Measurements from ENCODE around the gene IL1RAP. TPM values are rescaled to one million over a fixed set of nuclear protein-coding genes. Genes with fewer than 3 reads are reported as not detected.

The IL1RAP gene
- total RNA-seq, 4 donors from 2014 or later = 3.4 to 6.9 (median 4.9) TPM

- no peaks in the 10 kb centered on the region for H3K27me3 ChIP-seq
- no peaks in the 10 kb centered on the region for H3K9me3 ChIP-seq
- H3K4me1 ChIP-seq = no peaks in the 10 kb centered on the region
- no peak overlapping the region for H3K27ac ChIP-seq
- H3K4me3 ChIP-seq = no peak overlapping the region
- H3K36me3 ChIP-seq = no peaks in the 10 kb centered on the region
- DNase-seq = no peak
- TF ChIP-seq POLR2A (IDR thresholded peaks at IDR 0.05) (no peak), CTCF (IDR thresholded peaks at IDR 0.05) (no peak)
Measured at GRCh38 chr3:190486533-190486864, 27.4 kb upstream of the IL1RAP start.

GRCh38 chr3:190486908-190487607, 26.8 kb upstream of the IL1RAP start:
- Histone ChIP-seq H3K27ac (no peak overlapping the region), H3K4me1 (no peaks in the 10 kb centered on the region), H3K36me3 (no peaks in the 10 kb centered on the region), H3K27me3 (no peaks in the 10 kb centered on the region), H3K4me3 (no peak overlapping the region), H3K9me3 (no peaks in the 10 kb centered on the region)
- DNase-seq = no peak
- TF ChIP-seq POLR2A (IDR thresholded peaks at IDR 0.05) = no peak
- TF ChIP-seq CTCF (IDR thresholded peaks at IDR 0.05) = no peak

- Histone ChIP-seq H3K9me3 (no peaks in the 10 kb centered on the region), H3K36me3 (no peaks in the 10 kb centered on the region), H3K27me3 (no peaks in the 10 kb centered on the region), H3K4me1 (no peaks in the 10 kb centered on the region), H3K27ac (no peak overlapping the region), H3K4me3 (no peak overlapping the region)
- TF ChIP-seq CTCF (IDR thresholded peaks at IDR 0.05) (no peak), POLR2A (IDR thresholded peaks at IDR 0.05) (no peak)
- no peak for DNase-seq
Measured at GRCh38 chr3:190491533-190492054, 22.3 kb upstream of the IL1RAP start.

GRCh38 chr3:190492129-190492528, 21.8 kb upstream of the IL1RAP start:
- Histone ChIP-seq H3K36me3 (no peaks in the 10 kb centered on the region), H3K9me3 (no peaks in the 10 kb centered on the region), H3K27ac (no peak overlapping the region), H3K4me1 (no peaks in the 10 kb centered on the region), H3K4me3 (no peak overlapping the region), H3K27me3 (no peaks in the 10 kb centered on the region)
- TF ChIP-seq CTCF (IDR thresholded peaks at IDR 0.05) = no peak
- no peak for TF ChIP-seq POLR2A (IDR thresholded peaks at IDR 0.05)
- no peak for DNase-seq

- Histone ChIP-seq H3K9me3 (no peaks in the 10 kb centered on the region), H3K27ac (no peak overlapping the region), H3K27me3 (no peaks in the 10 kb centered on the region), H3K4me1 (no peaks in the 10 kb centered on the region), H3K36me3 (no peaks in the 10 kb centered on the region), H3K4me3 (no peak overlapping the region)
- TF ChIP-seq CTCF (IDR thresholded peaks at IDR 0.05) (no peak), POLR2A (IDR thresholded peaks at IDR 0.05) (no peak)
- no peak for DNase-seq
Measured at GRCh38 chr3:190492966-190493365, 20.9 kb upstream of the IL1RAP start.
